Fibroblast of upper back skin (primary cell): ENCODE measurements around the gene VWA5B1.

ENCODE experiments used
- DNase-seq: peaks from one replicate; pipeline ENCODE4 v3.0.0-alpha.2; 2013

Gene VWA5B1

GRCh38 chr1:20322825-20323612 lies 32.3 kb downstream of the VWA5B1 start:
- DNase-seq: no peak

GRCh38 chr1:20323613-20323920 lies 32.9 kb downstream of the VWA5B1 start:
- DNase-seq: no peak

GRCh38 chr1:20324704-20325406 lies 34.2 kb downstream of the VWA5B1 start:
- DNase-seq: no peak

GRCh38 chr1:20325407-20325843 lies 34.8 kb downstream of the VWA5B1 start:
- no peak for DNase-seq

- DNase-seq: no peak
Observed at GRCh38 chr1:20325844-20326420, 35.3 kb downstream of the VWA5B1 start.

- no peak for DNase-seq
Observed at GRCh38 chr1:20327467-20327866, 36.8 kb downstream of the VWA5B1 start.

GRCh38 chr1:20328201-20328600 lies 37.5 kb downstream of the VWA5B1 start:
- DNase-seq: no peak

- DNase-seq: no peak
Observed at GRCh38 chr1:20329793-20330542, 39.3 kb downstream of the VWA5B1 start.

GRCh38 chr1:20334103-20334502 lies 43.4 kb downstream of the VWA5B1 start:
- DNase-seq: no peak

GRCh38 chr1:20336105-20336605 lies 45.5 kb downstream of the VWA5B1 start:
- DNase-seq: no peak

- no peak for DNase-seq
Observed at GRCh38 chr1:20337581-20337980, 46.9 kb downstream of the VWA5B1 start.

GRCh38 chr1:20339811-20340457 lies 49.3 kb downstream of the VWA5B1 start:
- DNase-seq: no peak

GRCh38 chr1:20342294-20343148 lies 51.8 kb downstream of the VWA5B1 start:
- no peak for DNase-seq

GRCh38 chr1:20343149-20343937 lies 52.7 kb downstream of the VWA5B1 start:
- DNase-seq: no peak

GRCh38 chr1:20343938-20344302 lies 53.2 kb downstream of the VWA5B1 start:
- no peak for DNase-seq

- no peak for DNase-seq
Observed at GRCh38 chr1:20344738-20345137, 54.1 kb downstream of the VWA5B1 start.

- DNase-seq: no peak
Observed at GRCh38 chr1:20345419-20345818, 54.7 kb downstream of the VWA5B1 start.

GRCh38 chr1:20346433-20346832 lies 55.8 kb downstream of the VWA5B1 start:
- no peak for DNase-seq

GRCh38 chr1:20347699-20348098 lies 57.0 kb downstream of the VWA5B1 start:
- DNase-seq: no peak

- DNase-seq: no peak
Observed at GRCh38 chr1:20348326-20348915, 57.7 kb downstream of the VWA5B1 start.

GRCh38 chr1:20349561-20349960 lies 58.9 kb downstream of the VWA5B1 start:
- DNase-seq: no peak
